Pulmonary artery endothelial cell (primary cell): ENCODE data around the gene ARHGAP26. TPM values are rescaled to one million over a fixed set of nuclear protein-coding genes. Genes with fewer than 3 reads are reported as not detected.

Source experiments
- DNase-seq: peaks from one replicate; pipeline ENCODE4 v3.0.0-alpha.2; 2011; ENCODE audit warnings: low read depth, low spot score
- total RNA-seq: library from RNA; depleted of rRNA; stranded (reverse); fragments of >200 nt; gene quantifications from 2 replicates; pipeline ENCODE4 v1.2.3, GENCODE V29; 2014

ARHGAP26 gene
- total RNA-seq, 1 donor from 2014 or later: 6.8 TPM

GRCh38 chr5:142810743-142811290, 40.6 kb downstream of the ARHGAP26 start:
- no peak for DNase-seq

- DNase-seq: no peak
Measured at GRCh38 chr5:142811866-142812557, 41.8 kb downstream of the ARHGAP26 start.

- no peak for DNase-seq
Measured at GRCh38 chr5:142813220-142813619, 43.0 kb downstream of the ARHGAP26 start.

- peak; percentile 63 for DNase-seq
Measured at GRCh38 chr5:142814122-142814521, 43.9 kb downstream of the ARHGAP26 start.

GRCh38 chr5:142815469-142815868, 45.3 kb downstream of the ARHGAP26 start:
- no peak for DNase-seq

- DNase-seq: no peak
Measured at GRCh38 chr5:142816531-142817430, 46.6 kb downstream of the ARHGAP26 start.

- no peak for DNase-seq
Measured at GRCh38 chr5:142817949-142818431, 47.8 kb downstream of the ARHGAP26 start.

GRCh38 chr5:142819292-142819691, 49.1 kb downstream of the ARHGAP26 start:
- DNase-seq: no peak

- no peak for DNase-seq
Measured at GRCh38 chr5:142819825-142820224, 49.6 kb downstream of the ARHGAP26 start.

- no peak for DNase-seq
Measured at GRCh38 chr5:142820447-142820846, 50.3 kb downstream of the ARHGAP26 start.

- DNase-seq: no peak
Measured at GRCh38 chr5:142821034-142821732, 51.0 kb downstream of the ARHGAP26 start.

- DNase-seq: no peak
Measured at GRCh38 chr5:142821733-142822487, 51.7 kb downstream of the ARHGAP26 start.

GRCh38 chr5:142823126-142823525, 52.9 kb downstream of the ARHGAP26 start:
- DNase-seq: no peak

GRCh38 chr5:142823806-142824205, 53.6 kb downstream of the ARHGAP26 start:
- no peak for DNase-seq

- no peak for DNase-seq
Measured at GRCh38 chr5:142824391-142824790, 54.2 kb downstream of the ARHGAP26 start.

- no peak for DNase-seq
Measured at GRCh38 chr5:142825378-142826089, 55.4 kb downstream of the ARHGAP26 start.

- DNase-seq: no peak
Measured at GRCh38 chr5:142826093-142826492, 55.9 kb downstream of the ARHGAP26 start.

GRCh38 chr5:142826741-142827492, 56.7 kb downstream of the ARHGAP26 start:
- peak; percentile 60 for DNase-seq

- DNase-seq: no peak
Measured at GRCh38 chr5:142827934-142828576, 57.9 kb downstream of the ARHGAP26 start.
